ENCODE data around the gene WDR91.

- TF ChIP-seq ELF1 (IDR thresholded peaks at IDR 0.05; ENCODE audit: borderline replicate concordance, low read depth) (no peak), ZNF274 (IDR thresholded peaks at IDR 0.05; ENCODE audit: low read depth, low read length) (no peak), ZBTB33 (IDR thresholded peaks at IDR 0.05; ENCODE audit: extremely low read depth, insufficient replicate concordance, low read length) (no peak), CTCF (IDR thresholded peaks at IDR 0.05 in 2 of 3, conservative IDR thresholded peaks at IDR 0.05 in 1 of 3; ENCODE audit: borderline replicate concordance in 1 of 3, insufficient read depth in 1 of 3, low read depth in 2 of 3, low read length in 2 of 3) (no peak), REST (IDR thresholded peaks at IDR 0.05; ENCODE audit: low read depth) (no peak), RAD21 (IDR thresholded peaks at IDR 0.05; ENCODE audit: low read depth) (no peak), SIN3A (IDR thresholded peaks at IDR 0.05; ENCODE audit: low read depth) (no peak), ZFX (IDR thresholded peaks at IDR 0.05) (no peak), EZH2 (IDR thresholded peaks at IDR 0.05) (no peak), TCF7L2 (IDR thresholded peaks at IDR 0.05; ENCODE audit: borderline replicate concordance, extremely low read depth, insufficient read depth, insufficient read length) (no peak), JUND (IDR thresholded peaks at IDR 0.05) (no peak), MAX (IDR thresholded peaks at IDR 0.05) (no peak)
Measured at GRCh38 chr7:135245226-135246190, 34.2 kb upstream of the WDR91 start.
